GM12872 (cell line): ENCODE results near the gene PRDM10.

Source experiments
- CTCF ChIP-seq: IDR thresholded peaks from 3 replicates; pipeline ENCODE4 v1.5.1; 2011; ENCODE audit warnings: low read depth, mild to moderate bottlenecking, low read length, moderate library complexity; ENCODE audit not compliant: insufficient read depth

PRDM10 gene

DNA sequence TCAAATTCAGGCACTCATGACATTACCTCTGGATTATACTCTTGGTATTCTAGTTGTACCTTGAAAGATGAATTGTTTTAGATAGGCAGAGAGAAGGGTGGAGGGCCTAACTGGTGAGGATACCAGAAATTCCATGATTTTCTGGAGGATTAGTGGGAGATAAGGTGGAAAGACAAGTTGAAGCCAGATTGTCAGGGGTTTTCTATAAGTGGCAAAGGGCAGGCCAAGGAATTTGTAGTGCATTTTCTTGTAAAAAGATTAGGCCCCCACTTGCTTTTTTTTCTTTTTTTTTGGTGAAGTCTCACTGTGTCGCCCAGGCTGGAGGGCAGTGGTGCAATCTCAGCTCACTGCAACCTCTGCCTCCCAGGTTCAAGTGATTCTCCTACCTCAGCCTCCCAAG is 28.4 kb upstream of the PRDM10 start:
- no peak for TF ChIP-seq CTCF

GRCh38 chr11:130029137-130029536 is 26.5 kb upstream of the PRDM10 start:
- no peak for TF ChIP-seq CTCF

- TF ChIP-seq CTCF, result no peak
Observed at GRCh38 chr11:130025371-130025770, 22.7 kb upstream of the PRDM10 start.

DNA sequence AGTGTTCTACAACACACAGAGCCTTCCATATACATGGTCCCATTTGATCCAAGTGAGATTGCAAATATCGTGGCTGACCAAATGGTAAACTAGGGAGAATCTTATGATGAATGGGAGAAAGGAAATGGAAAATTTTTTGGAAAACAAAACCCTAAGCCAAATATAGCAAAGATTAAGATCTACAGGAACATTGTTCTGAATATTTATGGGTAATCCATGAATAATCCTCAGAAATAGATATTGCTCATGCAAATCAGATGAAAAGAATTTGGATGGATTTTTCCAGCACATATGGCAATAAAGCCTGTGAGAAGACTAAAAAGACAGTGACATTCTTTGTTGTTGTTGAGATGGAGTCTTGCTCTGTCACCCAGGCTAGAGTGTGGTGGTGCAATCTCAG is 21.7 kb upstream of the PRDM10 start:
- no peak for TF ChIP-seq CTCF

GRCh38 chr11:130023204-130023603 is 20.6 kb upstream of the PRDM10 start:
- no peak for TF ChIP-seq CTCF

- TF ChIP-seq CTCF, result no peak
Observed at GRCh38 chr11:130022799-130023198, 20.2 kb upstream of the PRDM10 start.

DNA sequence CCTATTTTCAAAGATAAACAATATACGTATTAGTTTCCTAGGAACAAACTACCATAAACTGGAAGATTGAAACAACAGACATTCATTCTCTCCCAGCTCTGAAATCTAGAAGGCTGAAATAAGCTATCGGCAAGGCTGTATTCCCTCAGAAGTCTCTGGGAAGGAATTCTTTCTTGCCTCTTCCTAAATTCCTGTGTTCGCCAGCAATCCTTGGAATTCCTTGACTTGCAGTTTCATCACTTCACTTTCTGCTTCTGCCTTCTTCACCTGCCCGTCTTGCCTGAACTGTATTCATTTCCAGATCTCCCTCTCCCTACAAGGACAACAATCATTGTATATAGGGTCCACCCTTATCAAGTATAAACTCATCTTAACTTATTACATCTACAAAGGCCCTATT is 17.7 kb upstream of the PRDM10 start:
- no peak for TF ChIP-seq CTCF

DNA sequence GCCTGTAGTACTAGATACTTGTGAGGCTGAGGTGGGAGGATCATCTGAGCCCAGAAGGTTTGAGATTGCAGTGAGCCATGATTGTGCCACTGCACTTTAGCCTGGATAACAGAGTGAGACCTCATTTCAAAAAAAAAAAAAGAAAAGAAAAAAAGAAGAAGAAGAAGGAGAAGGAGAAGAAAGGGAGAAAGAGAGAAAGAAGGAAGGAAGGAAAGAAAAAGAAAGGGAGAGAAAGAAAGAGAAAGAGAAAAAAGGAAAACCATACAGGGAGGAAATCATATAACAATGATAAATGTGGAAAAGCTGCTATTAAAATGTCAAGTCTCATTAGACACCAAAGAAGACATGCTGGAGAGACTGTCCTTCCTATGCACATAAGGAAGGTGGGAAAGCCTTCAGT is 5.7 kb upstream of the PRDM10 start:
- no peak for TF ChIP-seq CTCF
